GM12878 (cell line): ENCODE measurements around the gene PRRG4. TPM values are rescaled to one million over a fixed set of nuclear protein-coding genes. Genes with fewer than 3 reads are reported as not detected.

Experiments used
- BHLHE40 ChIP-seq, 2 experiments: fragments of 450-650 bp in 1 of 2; IDR thresholded peaks; 2 replicates each; pipeline ENCODE4 v1.6.1; 2011 to 2017; ENCODE audit warnings: low read depth in 2 of 2, borderline replicate concordance in 1 of 2, improper control_type of control experiment in 1 of 2, low read length in 1 of 2, mild to moderate bottlenecking in 1 of 2
- CTCF ChIP-seq, 3 experiments: IDR thresholded peaks in 2 of 3; conservative IDR thresholded peaks in 1 of 3; 2 replicates each; pipeline ENCODE4 v1.5.1; 2011; ENCODE audit warnings: low read depth in 3 of 3, low read length in 3 of 3, mild to moderate bottlenecking in 3 of 3, control low read depth in 2 of 3, moderate library complexity in 2 of 3, inconsistent platforms in 1 of 3, mixed read lengths in 1 of 3; ENCODE audit not compliant: control insufficient read depth in 2 of 3, insufficient read depth in 1 of 3; ENCODE audit errors: extremely low read depth in 1 of 3
- MEF2B ChIP-seq: fragments of 450-650 bp; IDR thresholded peaks from 2 replicates; pipeline ENCODE4 v1.6.1; 2018; ENCODE audit warnings: mild to moderate bottlenecking, moderate library complexity; ENCODE audit not compliant: partially characterized antibody, poor library complexity, severe bottlenecking
- MTA2 ChIP-seq: fragments of 450-650 bp; IDR thresholded peaks from 2 replicates; pipeline ENCODE4 v1.6.1; 2016; ENCODE audit warnings: low read depth, mild to moderate bottlenecking, moderate library complexity
- MYB ChIP-seq: fragments of 150-350 bp; IDR thresholded peaks from 2 replicates; pipeline ENCODE4 v1.6.1; 2014; ENCODE audit warnings: mild to moderate bottlenecking, low read depth, low read length, borderline replicate concordance
- SIX5 ChIP-seq: IDR thresholded peaks from 2 replicates; pipeline ENCODE4 v1.6.1; 2011; ENCODE audit warnings: mild to moderate bottlenecking, low read depth, low read length, moderate library complexity; ENCODE audit not compliant: severe bottlenecking
- YY1 ChIP-seq: IDR thresholded peaks from 2 replicates; pipeline ENCODE4 v1.6.1; 2011; ENCODE audit warnings: low read depth, mild to moderate bottlenecking, low read length
- polyA plus RNA-seq, 11 experiments: library from polyadenylated mRNA; depleted of rRNA in 4 of 11; unstranded in 6 of 11; stranded (reverse) in 5 of 11; fragments of >200 nt; fragmentation: Nextera tagmentation in 4 of 11; fragmentation: Illumina TruSeq in 1 of 11; extraction: Ambion mirVana in 4 of 11; extraction: Trizol in 1 of 11; gene quantifications; 1 replicate in 1 of 11; 2 replicates in 10 of 11; pipeline versions ENCODE4 v1.2.1 to v1.2.3, GENCODE V29; 2011 to 2016; ENCODE audit warnings: inconsistent platforms in 2 of 11, missing spikeins in 2 of 11, low read depth in 1 of 11
- total RNA-seq, 4 experiments: library from RNA; depleted of rRNA in 3 of 4; stranded (reverse); fragments of >200 nt in 3 of 4; fragmentation: Illumina TruSeq in 1 of 4; extraction: Trizol in 1 of 4; gene quantifications; 2 replicates each; pipeline versions ENCODE4 v1.2.1 to v1.2.3, GENCODE V29; 2013 to 2021

Gene PRRG4
- total and polyA plus RNA-seq, 10 of the 15 experiments (the other 5 are each of a cell fraction or from before 2014, with no cell fraction given) = 0.55 to 4.9 (median 1.9) TPM

DNA sequence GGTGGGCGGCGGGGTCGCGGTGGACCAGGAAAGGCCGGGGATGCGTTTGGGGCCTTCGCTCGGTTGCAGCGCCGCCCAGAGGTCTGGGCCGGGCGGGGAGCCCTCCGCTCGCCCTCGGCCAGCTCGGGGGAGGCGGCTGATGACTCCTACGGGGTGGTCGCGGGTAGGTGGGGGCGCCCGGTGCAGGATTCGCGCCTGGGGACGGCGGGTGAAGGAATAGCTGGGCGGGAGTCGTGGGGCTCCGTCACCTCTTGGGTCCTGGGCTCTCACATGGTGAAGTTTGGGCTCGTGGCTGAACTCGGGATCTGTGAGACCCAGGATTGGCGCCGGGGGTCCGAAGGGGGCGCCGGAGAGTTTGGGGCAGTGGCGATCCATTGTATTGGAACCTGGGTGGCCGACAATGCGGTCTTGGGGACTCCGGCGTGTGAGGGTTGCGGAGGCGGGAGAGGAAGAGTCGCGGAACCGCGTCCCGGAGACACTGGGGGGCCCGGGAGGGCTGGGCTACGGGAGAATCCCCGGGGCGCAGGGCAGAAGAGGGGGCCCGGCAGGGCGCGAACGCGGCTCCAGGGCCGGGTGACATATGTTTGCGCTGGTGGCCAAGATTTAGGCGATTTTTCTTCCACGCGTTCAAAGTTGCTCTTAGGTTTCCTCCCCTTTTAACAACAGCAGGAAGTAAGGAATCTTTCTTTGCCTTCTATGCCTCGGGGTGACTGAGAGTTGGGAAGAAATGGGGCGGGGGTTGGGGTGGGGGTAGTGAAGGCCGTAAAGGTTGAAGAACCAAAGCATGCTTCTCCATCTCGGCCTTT, 63.8 kb downstream of the PRRG4 start (continued):
- TF ChIP-seq CTCF (IDR thresholded peaks at IDR 0.05 in 2 of 3, conservative IDR thresholded peaks at IDR 0.05 in 1 of 3; ENCODE audit: control insufficient read depth in 2 of 3, extremely low read depth in 1 of 3, insufficient read depth in 1 of 3, low read depth in 3 of 3, low read length in 3 of 3) (peak; percentile 43 to 49 (median 45)), MYB (no peak), YY1 (peak; percentile 42; the same call in 1 of the 2 replicates), SIX5 (no peak), BHLHE40 (IDR thresholded peaks at IDR 0.05; ENCODE audit: borderline replicate concordance in 1 of 2, low read depth in 2 of 2, low read length in 1 of 2) (peak in 1 of 2 experiments; percentile 5; a peak in 1 of 4 replicates), MTA2 (peak; percentile 40; the same call in 1 of the 2 replicates), MEF2B (peak; percentile 47)
